BJ (cell line): ENCODE results near the gene TOPBP1. TPM values are rescaled to one million over a fixed set of nuclear protein-coding genes. Genes with fewer than 3 reads are reported as not detected.

Experiments used
- CTCF ChIA-PET: fragments of 350-600 bp; formaldehyde crosslinking; extraction: SDS; loops from one replicate; lab custom pipeline; 2021; ENCODE audit warnings: antibody characterized with exemption, inconsistent platforms; lab: Yijun Ruan, JAX
- POLR2A ChIA-PET: fragments of 300-600 bp; sonication (Branson Sonifier 250); formaldehyde crosslinking; extraction: SDS; loops from one replicate; lab custom pipeline; 2021; ENCODE audit warnings: antibody characterized with exemption; lab: Charles Lee
- DNase-seq: peaks from one replicate; pipeline ENCODE4 v3.0.0-alpha.2; 2011; ENCODE audit warnings: low read depth
- H3K27me3 ChIP-seq: 2 replicates; pipeline ENCODE4 v1.6.0; 2011; ENCODE audit warnings: low read length; ENCODE audit not compliant: control insufficient read depth, insufficient read depth
- H3K36me3 ChIP-seq: 2 replicates; pipeline ENCODE4 v1.5.1; 2011; ENCODE audit warnings: low read length; ENCODE audit not compliant: control insufficient read depth, insufficient read depth
- H3K4me3 ChIP-seq: 2 replicates; pipeline ENCODE4 v1.5.1; 2011; ENCODE audit warnings: low read depth, mild to moderate bottlenecking, control low read depth, low read length
- CTCF ChIP-seq: IDR thresholded peaks from 2 replicates; pipeline ENCODE4 v1.5.1; 2011; ENCODE audit warnings: low read depth, mild to moderate bottlenecking, control low read depth, inconsistent platforms, low read length, moderate library complexity; ENCODE audit not compliant: insufficient read depth
- polyA plus RNA-seq: library from polyadenylated mRNA; depleted of rRNA; stranded (reverse); fragments of >200 nt; gene quantifications from 2 replicates; pipeline ENCODE4 v1.2.3, GENCODE V29; 2011

Gene TOPBP1
- polyA plus RNA-seq, 1 experiment = 18.9 TPM

GRCh38 chr3:133572158-133573053 lies 89.3 kb downstream of the TOPBP1 start:
- POLR2A ChIA-PET = interaction anchor here (1.0 kb wide), 2 partner anchors 9 to 98 kb away, joined by 5 to 6 read pairs; no protein-coding TSS in a partner anchor
- CTCF ChIA-PET = interaction anchor here (1.0 to 1.7 kb wide), 3 partner anchors 72 to 846 kb away, joined by 3 to 5 read pairs (median 4); no protein-coding TSS in a partner anchor
- no peak for DNase-seq
- H3K27me3 ChIP-seq = no peaks in the 10 kb centered on the region
- TF ChIP-seq CTCF = no peak
- H3K36me3 ChIP-seq = peaks cover 3% of the 10 kb centered on the region
- peak overlapping the region; percentile 19; the same call in 1 of the 2 replicates for H3K4me3 ChIP-seq

- no peak for TF ChIP-seq CTCF
- Histone ChIP-seq H3K36me3 (no peaks in the 10 kb centered on the region), H3K27me3 (no peaks in the 10 kb centered on the region), H3K4me3 (no peak overlapping the region)
- ChIA-PET CTCF (interaction anchor here (0.8 to 1.1 kb wide), 3 partner anchors 9 to 118 kb away, joined by 3 to 4 read pairs (median 3); no protein-coding TSS in a partner anchor), POLR2A (no interaction called here)
- DNase-seq = no peak
Measured at GRCh38 chr3:133570937-133571320, 90.8 kb downstream of the TOPBP1 start.

GRCh38 chr3:133570139-133570936 lies 91.4 kb downstream of the TOPBP1 start:
- no peak overlapping the region for H3K4me3 ChIP-seq
- peak; percentile 47 for DNase-seq
- POLR2A ChIA-PET = no interaction called here
- H3K36me3 ChIP-seq = no peaks in the 10 kb centered on the region
- TF ChIP-seq CTCF = no peak
- CTCF ChIA-PET = interaction anchor here (0.5 to 1.3 kb wide), 6 partner anchors 10 to 117 kb away, joined by 3 to 4 read pairs (median 3); no protein-coding TSS in a partner anchor
- H3K27me3 ChIP-seq = no peaks in the 10 kb centered on the region

- ChIA-PET CTCF (interaction anchor here (0.6 to 1.4 kb wide), 4 partner anchors 9 to 144 kb away, joined by 3 to 6 read pairs (median 4); no protein-coding TSS in a partner anchor), POLR2A (no interaction called here)
- DNase-seq = no peak
Measured at GRCh38 chr3:133568294-133569014, 93.3 kb downstream of the TOPBP1 start.

More at GRCh38 chr3:133568294-133569014, 93.3 kb downstream of the TOPBP1 start:
- no peak for TF ChIP-seq CTCF
- Histone ChIP-seq H3K36me3 (no peaks in the 10 kb centered on the region), H3K4me3 (no peak overlapping the region), H3K27me3 (no peaks in the 10 kb centered on the region)
